Lung (tissue), 12 donors: Measurements from ENCODE around the gene TMEM214. TPM values are rescaled to one million over a fixed set of nuclear protein-coding genes. Genes with fewer than 3 reads are reported as not detected.

Experiments
- ATAC-seq: fragments of 200-7000 bp; cut with Tn5 transposase; one replicate; pipeline ENCODE4 v1.9.1; 2020; ENCODE audit warnings: moderate number of reproducible peaks; ENCODE audit not compliant: insufficient read depth, low FRiP score
- DNase-seq, 3 donors: peaks; one replicate each; pipeline ENCODE4 v3.0.0-alpha.2; 2013 to 2017
- H3K27ac ChIP-seq, 2 donors: one replicate each; pipeline ENCODE4 v1.5.1; 2013; ENCODE audit warnings: mild to moderate bottlenecking in 2 of 2, moderate library complexity in 2 of 2, control low read depth in 1 of 2, inconsistent platforms in 1 of 2, low read depth in 1 of 2, low read length in 1 of 2
- H3K27me3 ChIP-seq, 3 donors: one replicate each; pipeline ENCODE4 v1.5.1; 2013; ENCODE audit warnings: low read length in 2 of 3; ENCODE audit not compliant: control insufficient read depth in 3 of 3, insufficient read depth in 3 of 3
- H3K36me3 ChIP-seq, 4 donors: one replicate each; pipeline ENCODE4 v1.5.1; 2013; ENCODE audit warnings: low read length in 4 of 4, mild to moderate bottlenecking in 1 of 4, moderate library complexity in 1 of 4; ENCODE audit not compliant: control insufficient read depth in 4 of 4, insufficient read depth in 4 of 4
- H3K4me1 ChIP-seq, 5 donors: one replicate each; pipeline ENCODE4 v1.5.1; 2013; ENCODE audit warnings: low read length in 5 of 5, mild to moderate bottlenecking in 2 of 5, moderate library complexity in 1 of 5; ENCODE audit not compliant: control insufficient read depth in 5 of 5, insufficient read depth in 5 of 5
- H3K4me3 ChIP-seq: one replicate; pipeline ENCODE4 v1.5.1; 2013; ENCODE audit warnings: mild to moderate bottlenecking, control low read depth, moderate library complexity
- H3K9ac ChIP-seq, 2 donors: one replicate each; pipeline ENCODE4 v1.5.1; 2013; ENCODE audit warnings: low read length in 2 of 2, control low read depth in 1 of 2; ENCODE audit not compliant: insufficient read depth in 1 of 2
- H3K9me3 ChIP-seq, 4 donors: one replicate each; pipeline ENCODE4 v1.5.1; 2013; ENCODE audit warnings: low read length in 3 of 4, mild to moderate bottlenecking in 1 of 4, moderate library complexity in 1 of 4; ENCODE audit not compliant: control insufficient read depth in 4 of 4, insufficient read depth in 3 of 4
- WGBS, 2 donors: extraction: QIAGEN DNeasy Blood & Tissue Kit; methylation state at CpG; one replicate each; pipeline ENCODE4 v1.1.7; 2013; 5-methylcytosine and 5-hydroxymethylcytosine counted together
- polyA plus RNA-seq, 2 donors: library from polyadenylated mRNA; stranded (reverse); fragments of 200-250 nt; gene quantifications; one replicate each; pipeline ENCODE4 v1.2.1, GENCODE V29; 2013
- total RNA-seq, 2 donors: library from RNA; depleted of rRNA in 1 of 2; stranded (reverse); fragments of >200 nt in 1 of 2; gene quantifications; one replicate each; pipeline ENCODE4 v1.2.1, GENCODE V29; 2014 to 2021
- TF ChIP-seq, protein P1 (sequence below): IDR thresholded peaks from 2 replicates; pipeline ENCODE4 v1.5.1; 2012; ENCODE audit warnings: mild to moderate bottlenecking; ENCODE audit errors: control extremely low read depth, extremely low read depth
- donor health status: control.
- donor health status: control.
- donor health status: Bipolar disorder and iron deficiency.
- donor health status: healthy.
- donor health status: DM: yes; HTN: yes; CAD: no.

TMEM214 gene
- total and polyA plus RNA-seq, 4 donors: 34.3 to 99.2 (median 59.6) TPM

GRCh38 chr2:26991717-26992116 is 41.0 kb upstream of the TMEM214 start:
- 81 to 82% methylated on average over 5 of the region's 5 CpGs for WGBS, 2 donors
- H3K4me3 ChIP-seq: no peak overlapping the region
- no peak for ATAC-seq
- no peaks in the 10 kb centered on the region for H3K36me3 ChIP-seq
- H3K27me3 ChIP-seq: no peaks in the 10 kb centered on the region
- peaks cover 0 to 7% (median 0%) of the 10 kb centered on the region in 5 donors for H3K4me1 ChIP-seq
- H3K9ac ChIP-seq: no peak overlapping the region
- no peak overlapping the region for H3K27ac ChIP-seq
- TF ChIP-seq, protein P1, sequence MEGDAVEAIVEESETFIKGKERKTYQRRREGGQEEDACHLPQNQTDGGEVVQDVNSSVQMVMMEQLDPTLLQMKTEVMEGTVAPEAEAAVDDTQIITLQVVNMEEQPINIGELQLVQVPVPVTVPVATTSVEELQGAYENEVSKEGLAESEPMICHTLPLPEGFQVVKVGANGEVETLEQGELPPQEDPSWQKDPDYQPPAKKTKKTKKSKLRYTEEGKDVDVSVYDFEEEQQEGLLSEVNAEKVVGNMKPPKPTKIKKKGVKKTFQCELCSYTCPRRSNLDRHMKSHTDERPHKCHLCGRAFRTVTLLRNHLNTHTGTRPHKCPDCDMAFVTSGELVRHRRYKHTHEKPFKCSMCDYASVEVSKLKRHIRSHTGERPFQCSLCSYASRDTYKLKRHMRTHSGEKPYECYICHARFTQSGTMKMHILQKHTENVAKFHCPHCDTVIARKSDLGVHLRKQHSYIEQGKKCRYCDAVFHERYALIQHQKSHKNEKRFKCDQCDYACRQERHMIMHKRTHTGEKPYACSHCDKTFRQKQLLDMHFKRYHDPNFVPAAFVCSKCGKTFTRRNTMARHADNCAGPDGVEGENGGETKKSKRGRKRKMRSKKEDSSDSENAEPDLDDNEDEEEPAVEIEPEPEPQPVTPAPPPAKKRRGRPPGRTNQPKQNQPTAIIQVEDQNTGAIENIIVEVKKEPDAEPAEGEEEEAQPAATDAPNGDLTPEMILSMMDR: no peak
- no peaks in the 10 kb centered on the region for H3K9me3 ChIP-seq
- no peak for DNase-seq

GRCh38 chr2:26993768-26994167 is 39.0 kb upstream of the TMEM214 start:
- no peak for ATAC-seq
- H3K4me1 ChIP-seq: peaks cover 0 to 3% (median 0%) of the 10 kb centered on the region in 5 donors
- no peak overlapping the region for H3K9ac ChIP-seq
- no peaks in the 10 kb centered on the region for H3K9me3 ChIP-seq
- no peak overlapping the region for H3K4me3 ChIP-seq
- H3K27ac ChIP-seq: no peak overlapping the region
- 87 to 89% methylated on average over 1 of the region's 1 CpG for WGBS, 2 donors
- DNase-seq: peak in 2 of 3 donors; percentile 25 to 56
- no peaks in the 10 kb centered on the region for H3K36me3 ChIP-seq
- TF ChIP-seq, protein P1: no peak
- no peaks in the 10 kb centered on the region for H3K27me3 ChIP-seq

GRCh38 chr2:26994983-26995382 is 37.8 kb upstream of the TMEM214 start:
- WGBS, 2 donors: 94 to 97% methylated on average over 1 of the region's 1 CpG
- Histone ChIP-seq H3K9ac (no peak overlapping the region), H3K4me1 (peaks cover 0 to 3% (median 0%) of the 10 kb centered on the region in 5 donors), H3K27ac (no peak overlapping the region), H3K4me3 (no peak overlapping the region), H3K27me3 (no peaks in the 10 kb centered on the region), H3K9me3 (no peaks in the 10 kb centered on the region), H3K36me3 (no peaks in the 10 kb centered on the region)
- TF ChIP-seq, protein P1: no peak
- ATAC-seq (no peak), DNase-seq (no peak)

GRCh38 chr2:26997394-26997793 is 35.4 kb upstream of the TMEM214 start:
- no peak for DNase-seq
- Histone ChIP-seq H3K9ac (no peak overlapping the region), H3K27me3 (no peaks in the 10 kb centered on the region), H3K4me3 (no peak overlapping the region), H3K36me3 (no peaks in the 10 kb centered on the region), H3K9me3 (no peaks in the 10 kb centered on the region), H3K27ac (no peak overlapping the region), H3K4me1 (no peaks in the 10 kb centered on the region)
- ATAC-seq: no peak
- TF ChIP-seq, protein P1: no peak
- 75 to 77% methylated on average over 10 of the region's 10 CpGs for WGBS, 2 donors
